ENCODE measurements around the gene RPS24.
"Not testable (repeated sequence)": the region's sequence is repeated elsewhere in the genome, so short reads cannot be mapped to it uniquely, and the experiment has no call there.

Gene RPS24

GRCh38 chr10:78058562-78058961 lies 24.9 kb downstream of the RPS24 start:
- no peak for DNase-seq

- no peak for DNase-seq
Observed at GRCh38 chr10:78059906-78060702, 26.4 kb downstream of the RPS24 start.

- no peak for DNase-seq
Observed at GRCh38 chr10:78062296-78062695, 28.6 kb downstream of the RPS24 start.

GRCh38 chr10:78063236-78063635 lies 29.6 kb downstream of the RPS24 start:
- DNase-seq = no peak

GRCh38 chr10:78064919-78065318 lies 31.3 kb downstream of the RPS24 start:
- DNase-seq = not testable (repeated sequence)

GRCh38 chr10:78065611-78066010 lies 31.9 kb downstream of the RPS24 start:
- DNase-seq = peak; percentile 1

GRCh38 chr10:78066012-78066411 lies 32.3 kb downstream of the RPS24 start:
- DNase-seq = peak; percentile 12

GRCh38 chr10:78066728-78067430 lies 33.2 kb downstream of the RPS24 start:
- DNase-seq = no peak

GRCh38 chr10:78069151-78069550 lies 35.5 kb downstream of the RPS24 start:
- no peak for DNase-seq

- not testable (repeated sequence) for DNase-seq
Observed at GRCh38 chr10:78070064-78070463, 36.4 kb downstream of the RPS24 start.

- no peak for DNase-seq
Observed at GRCh38 chr10:78070726-78071125, 37.1 kb downstream of the RPS24 start.

- no peak for DNase-seq
Observed at GRCh38 chr10:78071140-78071856, 37.6 kb downstream of the RPS24 start.

GRCh38 chr10:78071857-78072179 lies 38.2 kb downstream of the RPS24 start:
- DNase-seq = no peak

- no peak for DNase-seq
Observed at GRCh38 chr10:78072504-78072903, 38.8 kb downstream of the RPS24 start.

GRCh38 chr10:78075806-78076205 lies 42.1 kb downstream of the RPS24 start:
- not testable (repeated sequence) for DNase-seq

GRCh38 chr10:78078539-78079330 lies 45.1 kb downstream of the RPS24 start:
- no peak for DNase-seq

- DNase-seq = no peak
Observed at GRCh38 chr10:78079411-78079810, 45.7 kb downstream of the RPS24 start.

GRCh38 chr10:78081292-78081691 lies 47.6 kb downstream of the RPS24 start:
- no peak for DNase-seq

GRCh38 chr10:78082636-78083035 lies 49.0 kb downstream of the RPS24 start:
- DNase-seq = no peak
